A549 treated with CpdA at 1 μM for 4 hours (cell line): ENCODE results near the gene LRRC34. TPM values are rescaled to one million over a fixed set of nuclear protein-coding genes. Genes with fewer than 3 reads are reported as not detected.

Experiments
- total RNA-seq: library from RNA; stranded (reverse); fragments of 200-300 nt; extraction: Qiagen RNA extraction; gene quantifications from 5 replicates; pipeline ENCODE4 v1.2.3, GENCODE V29; 2022; ENCODE audit warnings: low read depth

The LRRC34 gene, protein sequence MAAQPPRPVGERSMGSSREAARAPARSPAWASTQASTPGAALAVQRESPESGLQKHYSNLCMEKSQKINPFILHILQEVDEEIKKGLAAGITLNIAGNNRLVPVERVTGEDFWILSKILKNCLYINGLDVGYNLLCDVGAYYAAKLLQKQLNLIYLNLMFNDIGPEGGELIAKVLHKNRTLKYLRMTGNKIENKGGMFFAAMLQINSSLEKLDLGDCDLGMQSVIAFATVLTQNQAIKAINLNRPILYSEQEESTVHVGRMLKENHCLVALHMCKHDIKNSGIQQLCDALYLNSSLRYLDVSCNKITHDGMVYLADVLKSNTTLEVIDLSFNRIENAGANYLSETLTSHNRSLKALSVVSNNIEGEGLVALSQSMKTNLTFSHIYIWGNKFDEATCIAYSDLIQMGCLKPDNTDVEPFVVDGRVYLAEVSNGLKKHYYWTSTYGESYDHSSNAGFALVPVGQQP
- not detected in 5 replicates for total RNA-seq

DNA sequence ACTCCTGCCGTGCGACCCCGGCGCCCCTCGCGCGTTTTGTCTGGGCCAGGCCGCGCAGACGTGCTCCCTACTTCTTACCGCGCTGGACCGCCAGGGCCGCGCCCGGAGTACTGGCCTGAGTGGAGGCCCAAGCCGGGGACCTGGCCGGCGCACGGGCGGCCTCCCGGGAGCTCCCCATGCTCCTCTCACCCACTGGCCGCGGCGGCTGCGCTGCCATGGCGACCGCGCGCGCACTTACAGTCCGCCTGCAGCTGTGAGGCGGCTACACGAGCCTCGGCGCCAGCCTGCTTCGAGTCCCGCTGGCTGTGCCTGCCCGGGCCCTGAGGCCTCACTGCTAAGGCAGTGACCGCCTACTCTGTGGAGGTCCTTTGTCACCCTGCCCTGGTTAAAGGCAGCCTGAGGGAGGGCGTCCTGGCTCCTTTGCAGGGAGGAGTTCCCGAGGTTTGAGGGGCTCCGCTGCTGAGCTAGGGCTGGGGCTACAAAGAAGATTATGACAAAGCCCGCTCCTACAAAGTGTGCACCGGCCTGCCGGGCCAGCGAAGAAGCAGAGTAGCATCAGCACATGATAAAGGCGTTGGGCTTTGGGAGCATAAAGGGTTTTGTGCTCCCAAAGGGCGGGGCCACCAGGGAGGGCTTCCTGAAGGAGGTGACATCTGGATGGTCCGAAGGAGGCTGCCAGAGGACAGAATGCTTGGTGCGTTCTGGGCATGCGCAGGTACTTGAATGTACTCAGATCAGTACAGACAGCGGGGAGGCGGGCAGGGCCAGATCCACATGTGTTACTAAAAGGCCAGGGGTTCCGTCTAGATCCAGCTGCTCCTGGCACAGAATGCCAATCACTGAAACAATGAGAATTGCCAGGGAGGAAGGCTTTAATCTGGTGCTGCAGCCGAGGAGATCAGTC is at the start of gene LRRC34, which contains the start of gene LRRIQ4:
Gene LRRC34, minus strand, starts transcription at position 573 of the 904 bp plus-strand sequence. Its CDS starts 356 bp downstream, at position 217.
Gene LRRIQ4, plus strand, starts transcription at position 539 of the 904 bp plus-strand sequence. CDS start 9,052 bp downstream, outside the sequence.

DNA sequence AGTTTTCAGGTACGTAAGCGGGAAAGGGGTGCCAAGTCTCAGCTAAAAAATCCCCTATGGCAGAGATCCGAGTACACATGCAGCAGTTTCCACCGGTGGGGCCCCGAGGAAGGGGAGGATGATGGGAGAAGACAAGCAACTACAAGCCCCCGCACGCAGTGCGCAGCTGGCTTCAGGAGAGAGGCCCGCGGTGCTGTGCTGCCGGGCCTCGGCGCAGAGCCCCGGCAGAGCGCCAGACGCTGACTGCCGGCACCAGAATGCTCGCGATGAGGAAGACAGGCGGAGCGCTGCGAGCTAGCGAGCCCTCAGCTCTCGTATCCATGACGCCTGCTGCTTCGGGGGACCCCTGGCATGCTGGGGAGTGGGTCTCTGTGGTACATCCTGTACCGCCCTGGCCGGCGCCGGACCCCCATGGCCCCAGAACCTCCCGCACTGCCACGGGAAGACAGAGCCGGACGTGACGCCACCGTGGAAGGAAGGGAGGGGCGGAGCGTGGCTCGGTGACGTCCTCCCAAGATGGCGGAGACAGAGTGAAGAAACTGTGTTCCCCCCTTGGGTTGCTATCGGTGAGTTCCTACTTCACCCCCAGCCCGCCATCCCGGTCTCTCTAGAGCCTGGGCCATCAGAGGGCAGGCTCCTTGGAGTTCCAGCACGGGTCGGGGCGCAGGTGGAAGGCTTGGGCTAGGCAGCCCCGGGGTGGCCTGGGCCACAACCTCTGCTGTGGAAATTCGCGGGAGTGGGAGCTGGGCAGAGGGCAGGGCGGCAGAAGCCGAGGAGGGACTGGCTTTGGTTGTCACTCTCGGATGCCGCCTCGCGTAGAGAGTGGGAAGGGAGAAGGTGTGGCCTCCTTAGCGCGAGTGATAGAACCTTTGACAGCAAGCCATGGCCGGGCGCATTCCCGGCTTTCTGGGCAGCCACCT is 39.5 kb downstream of the LRRC34 start, which contains the start of gene MYNN:
Gene MYNN, plus strand, starts transcription at position 500 of the 920 bp plus-strand sequence. CDS start 900 bp downstream, outside the sequence.

DNA sequence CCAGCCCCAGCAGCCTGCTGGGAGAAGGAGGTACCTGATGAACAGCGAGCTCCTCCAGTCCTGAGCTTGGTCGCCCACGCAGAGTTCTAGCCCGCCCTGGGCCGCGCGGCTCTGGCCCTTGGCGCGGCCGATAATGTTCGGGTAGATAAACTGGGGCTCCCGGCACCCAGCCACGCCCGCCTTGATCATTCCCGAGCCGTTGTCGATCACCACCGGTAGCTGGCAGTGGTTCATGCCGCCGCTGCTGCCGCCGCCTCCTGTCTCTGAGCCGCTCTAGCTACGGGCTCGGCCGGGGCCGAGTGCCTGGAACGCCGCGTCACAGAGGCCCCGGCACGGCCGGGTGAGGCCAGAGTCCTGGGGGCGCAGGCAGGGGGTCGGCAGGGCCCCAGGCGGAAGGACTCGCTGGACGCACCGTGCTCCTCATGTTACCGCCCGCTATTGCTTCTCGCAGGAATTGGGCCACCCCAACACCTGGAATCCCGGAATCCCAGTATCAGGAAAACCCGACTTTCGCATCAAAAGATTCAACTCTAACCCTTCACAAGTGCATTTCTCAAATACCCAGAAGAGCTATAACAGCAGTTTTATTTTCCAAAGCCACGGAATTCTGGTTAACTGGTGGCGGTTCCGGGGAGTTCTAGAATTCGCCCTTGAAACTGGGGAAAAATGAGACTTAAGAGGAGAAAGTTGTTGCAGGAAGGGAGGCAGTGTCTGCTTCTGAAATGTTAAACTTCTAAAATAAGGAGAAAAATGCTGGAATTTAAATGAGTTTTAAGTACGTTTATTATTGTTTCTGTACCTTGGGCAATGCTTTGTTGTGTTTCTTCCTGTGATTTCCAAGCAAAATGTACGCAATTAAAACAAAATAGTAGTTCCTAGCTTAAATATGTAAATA is 43.2 kb downstream of the LRRC34 start, which contains the start of gene ACTRT3:
Gene ACTRT3, minus strand, starts transcription at position 275 of the 895 bp plus-strand sequence. Its CDS starts 41 bp downstream, at position 234.

DNA sequence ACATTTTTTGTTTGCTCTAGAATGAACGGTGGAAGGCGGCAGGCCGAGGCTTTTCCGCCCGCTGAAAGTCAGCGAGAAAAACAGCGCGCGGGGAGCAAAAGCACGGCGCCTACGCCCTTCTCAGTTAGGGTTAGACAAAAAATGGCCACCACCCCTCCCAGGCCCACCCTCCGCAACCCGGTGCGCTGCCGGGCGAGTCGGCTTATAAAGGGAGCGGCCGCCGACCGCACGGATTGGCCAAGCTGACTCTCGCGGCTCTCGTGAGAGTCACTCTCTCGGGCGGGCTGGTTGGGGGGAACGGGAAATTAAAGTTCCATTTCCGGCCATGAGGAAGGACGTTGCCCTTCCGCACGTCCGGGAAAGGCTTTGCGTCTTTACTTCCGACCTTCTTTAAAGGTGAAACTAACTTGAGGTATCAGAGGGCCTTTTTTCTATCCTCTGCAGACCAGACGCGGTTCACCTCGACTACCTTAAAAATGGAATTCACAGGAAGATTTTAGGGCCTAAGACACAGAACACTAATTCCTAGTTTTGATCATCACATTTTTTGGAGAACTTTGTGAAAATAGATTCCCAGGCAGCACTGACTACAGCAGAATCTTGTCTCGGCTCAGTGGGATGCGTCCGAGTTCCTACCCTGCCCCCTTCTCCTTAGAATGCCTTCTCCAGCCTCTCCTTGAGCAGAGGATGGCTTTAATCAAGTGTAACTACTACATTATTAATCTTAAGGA is 47.7 kb downstream of the LRRC34 start, which contains the start of gene TERC:
Gene TERC, minus strand, starts transcription at position 179 of the 731 bp plus-strand sequence.

Other genes starting within 250 kb of the LRRC34 start
- 0.01 to 0.05 TPM in 2 of 5 replicates, not detected in the others for gene MECOM, start 149.2 kb downstream of the LRRC34 start, total RNA-seq
- 0.16 TPM in 1 of 5 replicates, not detected in the others for gene TERC, start 47.8 kb downstream of the LRRC34 start, total RNA-seq
- gene ACTRT3, start 43.3 kb downstream of the LRRC34 start, total RNA-seq = 2.6 to 3.1 TPM (median 2.8 TPM) in 5 replicates
- 8.7 to 11.4 TPM (median 9.6 TPM) in 5 replicates for gene MYNN, start 39.5 kb downstream of the LRRC34 start, total RNA-seq
- not detected in 5 replicates for gene LRRIQ4, start within 50 bp of the LRRC34 start, total RNA-seq
- gene LRRC31, start 57.0 kb upstream of the LRRC34 start, total RNA-seq = 0.02 TPM in 1 of 5 replicates, not detected in the others
- not detected in 5 replicates for gene SAMD7, start 98.7 kb upstream of the LRRC34 start, total RNA-seq
- gene SEC62, start 153.9 kb upstream of the LRRC34 start, total RNA-seq = 80.2 to 158 TPM (median 94.6 TPM) in 5 replicates
- gene GPR160, start 225.1 kb upstream of the LRRC34 start, total RNA-seq = 1.2 to 2.0 TPM (median 1.8 TPM) in 5 replicates